GM23248 (cell line): ENCODE data around the gene SULT6B1. TPM values are rescaled to one million over a fixed set of nuclear protein-coding genes. Genes with fewer than 3 reads are reported as not detected.

Experiments used
- DNase-seq: peaks from one replicate; pipeline ENCODE4 v3.0.0-alpha.2; 2015
- H2AFZ ChIP-seq: fragments of 200-600 bp; sonication (generic); 2 replicates; pipeline ENCODE4 v1.6.1; 2016; ENCODE audit warnings: antibody characterized with exemption
- H3F3A ChIP-seq: fragments of 200-600 bp; sonication (generic); 2 replicates; pipeline ENCODE4 v1.6.1; 2016; ENCODE audit warnings: mild to moderate bottlenecking, antibody characterized with exemption, mixed run types; ENCODE audit not compliant: insufficient read depth
- H3K27ac ChIP-seq: fragments of 200-600 bp; sonication (generic); 2 replicates; pipeline ENCODE4 v1.5.1; 2016; ENCODE audit warnings: mild to moderate bottlenecking
- H3K27me3 ChIP-seq: fragments of 200-600 bp; sonication (generic); replicated peaks from 2 replicates; pipeline ENCODE4 v1.6.1; 2016; ENCODE audit warnings: mild to moderate bottlenecking; ENCODE audit not compliant: insufficient read depth
- H3K36me3 ChIP-seq: fragments of 200-600 bp; sonication (generic); 2 replicates; pipeline ENCODE4 v1.6.1; 2016; ENCODE audit warnings: low read depth, mild to moderate bottlenecking
- H3K4me1 ChIP-seq: fragments of 200-600 bp; sonication (generic); 2 replicates; pipeline ENCODE4 v1.6.1; 2016; ENCODE audit warnings: mild to moderate bottlenecking; ENCODE audit not compliant: insufficient read depth
- H3K4me2 ChIP-seq: fragments of 200-600 bp; sonication (generic); one replicate; pipeline ENCODE4 v1.6.1; 2016; ENCODE audit warnings: mild to moderate bottlenecking; ENCODE audit not compliant: unreplicated experiment
- H3K4me3 ChIP-seq: fragments of 200-600 bp; sonication (generic); 2 replicates; pipeline ENCODE4 v1.5.1; 2016; ENCODE audit warnings: mild to moderate bottlenecking
- H3K79me2 ChIP-seq: fragments of 200-600 bp; sonication (generic); 2 replicates; pipeline ENCODE4 v1.6.1; 2016; ENCODE audit warnings: mild to moderate bottlenecking; ENCODE audit not compliant: insufficient read depth
- H3K9ac ChIP-seq: fragments of 200-600 bp; sonication (generic); 2 replicates; pipeline ENCODE4 v1.6.1; 2016; ENCODE audit warnings: mild to moderate bottlenecking
- H3K9me2 ChIP-seq: fragments of 200-600 bp; sonication (generic); 2 replicates; pipeline ENCODE4 v1.6.1; 2016; ENCODE audit warnings: mixed run types, mild to moderate bottlenecking, moderate library complexity; ENCODE audit not compliant: insufficient read depth
- H3K9me3 ChIP-seq: fragments of 200-600 bp; sonication (generic); one replicate; pipeline ENCODE4 v1.6.1; 2017; ENCODE audit warnings: low read depth
- H4K20me1 ChIP-seq: fragments of 200-600 bp; sonication (generic); 2 replicates; pipeline ENCODE4 v1.6.0; 2016; ENCODE audit not compliant: insufficient read depth
- EZH2 ChIP-seq: fragments of 200-600 bp; sonication (generic); IDR thresholded peaks from 2 replicates; pipeline ENCODE4 v1.6.1; 2018; ENCODE audit warnings: antibody characterized with exemption, mild to moderate bottlenecking; ENCODE audit not compliant: insufficient read depth, poor library complexity, severe bottlenecking
- EZH2phosphoT487 ChIP-seq: fragments of 200-600 bp; sonication (generic); IDR thresholded peaks from 2 replicates; pipeline ENCODE4 v1.6.1; 2018; ENCODE audit warnings: antibody characterized with exemption, moderate library complexity, mild to moderate bottlenecking, low read depth; ENCODE audit not compliant: insufficient read depth
- WGBS, 2 experiments: methylation state at CpG; one replicate each; pipeline ENCODE4 v1.1.6; 2015 to 2017; ENCODE audit warnings: low lambda C conversion rate in 2 of 2, low coverage in 1 of 2; ENCODE audit errors: missing lambda C conversion rate in 2 of 2; 5-methylcytosine and 5-hydroxymethylcytosine counted together
- in situ Hi-C: fragments of 300-500 bp; cut with MboI; formaldehyde crosslinking; loops from 2 replicates; pipeline ENCODE4 v1.15.0; 2020
- polyA plus RNA-seq: library from polyadenylated mRNA; unstranded; fragments of >200 nt; fragmentation: Nextera tagmentation; extraction: Ambion mirVana; gene quantifications from 2 replicates; pipeline ENCODE4 v1.2.1, GENCODE V29; 2016
- total RNA-seq: library from RNA; depleted of rRNA; stranded (reverse); fragments of >200 nt; shearing (Covaris generic); gene quantifications from 2 replicates; pipeline ENCODE4 v1.2.3, GENCODE V29; 2014

SULT6B1 gene
- total and polyA plus RNA-seq, 2 experiments from 2014 or later: not detected

- Histone ChIP-seq H2AFZ (peak overlapping the region; percentile 53), H3K9ac (no peak overlapping the region), H3K27me3 (no peaks in the 10 kb centered on the region), H3K4me2 (no peak overlapping the region), H4K20me1 (no peaks in the 10 kb centered on the region), H3K4me3 (no peak overlapping the region), H3K36me3 (no peaks in the 10 kb centered on the region), H3K4me1 (peaks cover 6% of the 10 kb centered on the region), H3K9me2 (no peaks in the 10 kb centered on the region), H3K27ac (peak overlapping the region; percentile 12; the same call in 1 of the 2 replicates), H3K79me2 (no peaks in the 10 kb centered on the region), H3K9me3 (no peaks in the 10 kb centered on the region), H3F3A (peaks cover 8% of the 10 kb centered on the region)
- in situ Hi-C loops: no loop called here
- peak; percentile 96 for DNase-seq
- 60 to 64% methylated on average over 6 of the region's 6 CpGs for WGBS, 2 experiments
- TF ChIP-seq EZH2phosphoT487: no peak
- no peak for TF ChIP-seq EZH2
Observed at GRCh38 chr2:37189452-37190153, 1.1 kb upstream of the SULT6B1 start.

- in situ Hi-C loops: no loop called here
- 63 to 64% methylated on average over 17 of the region's 17 CpGs for WGBS, 2 experiments
- Histone ChIP-seq H3F3A (no peaks in the 10 kb centered on the region), H3K36me3 (no peaks in the 10 kb centered on the region), H3K9me3 (no peaks in the 10 kb centered on the region), H3K27ac (no peak overlapping the region), H3K4me1 (peaks cover 11% of the 10 kb centered on the region), H3K9me2 (no peaks in the 10 kb centered on the region), H4K20me1 (no peaks in the 10 kb centered on the region), H3K79me2 (no peaks in the 10 kb centered on the region), H3K9ac (no peak overlapping the region), H3K27me3 (no peaks in the 10 kb centered on the region), H3K4me2 (peak overlapping the region; percentile 57), H3K4me3 (no peak overlapping the region), H2AFZ (no peak overlapping the region)
- peak; percentile 59 for DNase-seq
- TF ChIP-seq EZH2phosphoT487 (no peak), EZH2 (no peak)
Observed at GRCh38 chr2:37181726-37182684, 6.5 kb downstream of the SULT6B1 start.

GRCh38 chr2:37180640-37181039 is 7.8 kb downstream of the SULT6B1 start:
- Histone ChIP-seq H3K9ac (no peak overlapping the region), H2AFZ (no peak overlapping the region), H3K36me3 (no peaks in the 10 kb centered on the region), H3K4me3 (no peak overlapping the region), H4K20me1 (no peaks in the 10 kb centered on the region), H3K27ac (no peak overlapping the region), H3K79me2 (no peaks in the 10 kb centered on the region), H3K27me3 (no peaks in the 10 kb centered on the region), H3K9me2 (no peaks in the 10 kb centered on the region), H3K4me2 (no peak overlapping the region), H3F3A (no peaks in the 10 kb centered on the region), H3K4me1 (peaks cover 11% of the 10 kb centered on the region), H3K9me3 (no peaks in the 10 kb centered on the region)
- in situ Hi-C loops: no loop called here
- 85 to 87% methylated on average over 5 of the region's 5 CpGs for WGBS, 2 experiments
- TF ChIP-seq EZH2: no peak
- no peak for TF ChIP-seq EZH2phosphoT487
- DNase-seq: no peak

- H3K27me3 ChIP-seq: no peaks in the 10 kb centered on the region
- no peaks in the 10 kb centered on the region for H3K9me2 ChIP-seq
- no peaks in the 10 kb centered on the region for H3F3A ChIP-seq
- H3K79me2 ChIP-seq: no peaks in the 10 kb centered on the region
- H3K9ac ChIP-seq: no peak overlapping the region
- H3K4me1 ChIP-seq: peaks cover 11% of the 10 kb centered on the region
- H3K4me2 ChIP-seq: no peak overlapping the region
- H3K27ac ChIP-seq: no peak overlapping the region
- TF ChIP-seq EZH2 (no peak), EZH2phosphoT487 (no peak)
- H3K36me3 ChIP-seq: no peaks in the 10 kb centered on the region
- DNase-seq: no peak
- no peaks in the 10 kb centered on the region for H4K20me1 ChIP-seq
- in situ Hi-C loops: no loop called here
- no peak overlapping the region for H3K4me3 ChIP-seq
- peak overlapping the region; percentile 16; the same call in 1 of the 2 replicates for H2AFZ ChIP-seq
- WGBS, 2 experiments: 37 to 43% methylated on average over 4 of the region's 4 CpGs
- H3K9me3 ChIP-seq: no peaks in the 10 kb centered on the region
Observed at GRCh38 chr2:37180006-37180639, 8.3 kb downstream of the SULT6B1 start.
